Transverse colon (tissue), 4 donors: ENCODE measurements around the gene IMPDH1. TPM values are rescaled to one million over a fixed set of nuclear protein-coding genes. Genes with fewer than 3 reads are reported as not detected.
A peak's percentile ranks its signal among the peaks of the same experiment; 100 is the strongest.
"Not testable (repeated sequence)": the region's sequence is repeated elsewhere in the genome, so short reads cannot be mapped to it uniquely, and the experiment has no call there.

ENCODE experiments used
- DNase-seq: peaks from one replicate; pipeline ENCODE4 v3.0.0-alpha.2; 2019
- H3K27ac ChIP-seq, 4 donors: fragments of 200-600 bp; sonication (generic); 2 replicates each; pipeline ENCODE4 v1.5.1; 2016 to 2018; ENCODE audit warnings: inconsistent platforms in 4 of 4
- H3K27me3 ChIP-seq: fragments of 200-600 bp; sonication (generic); 2 replicates; pipeline ENCODE4 v1.5.1; 2017; ENCODE audit warnings: inconsistent platforms
- H3K36me3 ChIP-seq, 4 donors: fragments of 200-600 bp; sonication (generic); 2 replicates each; pipeline ENCODE4 v1.5.1; 2017 to 2019; ENCODE audit warnings: inconsistent platforms in 4 of 4
- H3K4me1 ChIP-seq, 4 donors: fragments of 200-600 bp; sonication (generic); 2 replicates each; pipeline ENCODE4 v1.5.1; 2017 to 2020; ENCODE audit warnings: inconsistent platforms in 4 of 4
- H3K4me3 ChIP-seq, 4 donors: fragments of 200-600 bp; sonication (generic); 1 replicate in 1 of 4; 2 replicates in 3 of 4; pipeline versions ENCODE4 v1.5.1 to v1.6.1; 2017 to 2019; ENCODE audit warnings: inconsistent platforms in 4 of 4
- H3K9me3 ChIP-seq, 2 donors: fragments of 200-600 bp; sonication (generic); 2 replicates each; pipeline ENCODE4 v1.5.1; 2017 to 2019; ENCODE audit warnings: inconsistent platforms in 2 of 2
- EP300 ChIP-seq: sonication (generic); formaldehyde crosslinking; IDR thresholded peaks from one replicate; pipeline ENCODE4 v1.6.1; 2017; ENCODE audit warnings: antibody characterized with exemption, low read depth
- POLR2A ChIP-seq: fragments of 450-650 bp; IDR thresholded peaks from one replicate; pipeline ENCODE4 v1.6.1; 2016; ENCODE audit warnings: antibody characterized with exemption, mild to moderate bottlenecking, moderate library complexity
- POLR2AphosphoS5 ChIP-seq, 3 donors: sonication (generic); formaldehyde crosslinking; IDR thresholded peaks; one replicate each; pipeline ENCODE4 v1.6.1; 2016; ENCODE audit warnings: antibody characterized with exemption in 3 of 3
- WGBS, 2 donors: methylation state at CpG; one replicate each; pipeline ENCODE4 v1.1.5; 2018; ENCODE audit warnings: low coverage in 1 of 2; 5-methylcytosine and 5-hydroxymethylcytosine counted together
- in situ Hi-C, 4 donors: fragments of 200-750 bp; cut with MboI; loops; one replicate each; pipeline versions ENCODE4 v1.15.0 to v1.15.1; 2017; ENCODE audit warnings: low sequenced_read_pairs in 3 of 4, low pct_ligation_motif_present in 1 of 4, low pct_unique_long_range_greater_than_20kb in 1 of 4
- intact Hi-C: fragments of 100-400 bp; cut with DNase I; formaldehyde crosslinking; loops from one replicate; pipeline ENCODE4 v1.15.1; 2023; ENCODE audit warnings: low total_unique reads
- total RNA-seq, 4 donors: library from RNA; depleted of rRNA; stranded (reverse); fragments of >200 nt; gene quantifications; one replicate each; pipeline ENCODE4 v1.1.0, GENCODE V29; 2016
- TF ChIP-seq, protein P1 (sequence below), 5 experiments: fragments of 200-600 bp in 3 of 5; fragments of 450-650 bp in 2 of 5; sonication (generic) in 3 of 5; IDR thresholded peaks; 1 replicate in 2 of 5; 2 replicates in 3 of 5; pipeline ENCODE4 v1.5.1; 2016 to 2017; ENCODE audit warnings: antibody characterized with exemption in 5 of 5, inconsistent platforms in 3 of 5, mild to moderate bottlenecking in 2 of 5, moderate library complexity in 1 of 5

IMPDH1 gene
- total RNA-seq, result 100 to 1,000 TPM in 1 of 4 donors, 10 to 100 TPM in 3; 21.4 to 189 (median 44.2) TPM

- in situ Hi-C loops (no loop called here), intact Hi-C loops (no loop called here)
- no peaks in the 10 kb centered on the region for H3K36me3 ChIP-seq
- no peaks in the 10 kb centered on the region for H3K9me3 ChIP-seq
- peak within 1 kb of the TSS; percentile 86 to 94 (median 90) for H3K27ac ChIP-seq
- H3K4me1 ChIP-seq, result peaks cover 13 to 46% (median 33%) of the 10 kb centered on the region in 4 donors
- TF ChIP-seq EP300 (no peak), POLR2AphosphoS5 (IDR thresholded peaks at IDR 0.05) (peak; percentile 30 to 78 (median 74)), POLR2A (peak; percentile 60)
- H3K4me3 ChIP-seq, result peak within 1 kb of the TSS; percentile 43 to 73 (median 63)
- WGBS, 2 donors, result 1% methylated on average over 37 of the region's 87 CpGs; no CpG with 5 or more reads in 1 of the 2 donors
- H3K27me3 ChIP-seq, result no peaks in the 10 kb centered on the region
- peak; percentile 95 for DNase-seq
Observed at GRCh38 chr7:128409596-128410450, at the start of gene IMPDH1. TSS of gene IMPDH1 (minus strand) at chr7:128409982. CDS start at chr7:128409901, 81 bp downstream.

- intact Hi-C loops (no loop called here), in situ Hi-C loops (no loop called here)
- Histone ChIP-seq H3K27ac (peak overlapping the region in 1 of 4 donors; percentile 20), H3K36me3 (no peaks in the 10 kb centered on the region), H3K4me3 (no peak overlapping the region), H3K4me1 (peaks cover 5 to 36% (median 31%) of the 10 kb centered on the region in 4 donors), H3K9me3 (no peaks in the 10 kb centered on the region), H3K27me3 (no peaks in the 10 kb centered on the region)
- no peak for TF ChIP-seq POLR2A
- TF ChIP-seq, protein P1, sequence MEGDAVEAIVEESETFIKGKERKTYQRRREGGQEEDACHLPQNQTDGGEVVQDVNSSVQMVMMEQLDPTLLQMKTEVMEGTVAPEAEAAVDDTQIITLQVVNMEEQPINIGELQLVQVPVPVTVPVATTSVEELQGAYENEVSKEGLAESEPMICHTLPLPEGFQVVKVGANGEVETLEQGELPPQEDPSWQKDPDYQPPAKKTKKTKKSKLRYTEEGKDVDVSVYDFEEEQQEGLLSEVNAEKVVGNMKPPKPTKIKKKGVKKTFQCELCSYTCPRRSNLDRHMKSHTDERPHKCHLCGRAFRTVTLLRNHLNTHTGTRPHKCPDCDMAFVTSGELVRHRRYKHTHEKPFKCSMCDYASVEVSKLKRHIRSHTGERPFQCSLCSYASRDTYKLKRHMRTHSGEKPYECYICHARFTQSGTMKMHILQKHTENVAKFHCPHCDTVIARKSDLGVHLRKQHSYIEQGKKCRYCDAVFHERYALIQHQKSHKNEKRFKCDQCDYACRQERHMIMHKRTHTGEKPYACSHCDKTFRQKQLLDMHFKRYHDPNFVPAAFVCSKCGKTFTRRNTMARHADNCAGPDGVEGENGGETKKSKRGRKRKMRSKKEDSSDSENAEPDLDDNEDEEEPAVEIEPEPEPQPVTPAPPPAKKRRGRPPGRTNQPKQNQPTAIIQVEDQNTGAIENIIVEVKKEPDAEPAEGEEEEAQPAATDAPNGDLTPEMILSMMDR (IDR thresholded peaks at IDR 0.05), result peak; percentile 78 to 91 (median 83)
- peak; percentile 77 for DNase-seq
- 32 to 86% methylated on average over 1 to 5 of the region's 5 CpGs for WGBS, 2 donors
Observed at GRCh38 chr7:128459394-128459878, 49.7 kb upstream of the IMPDH1 start.

GRCh38 chr7:128458956-128459355 is 49.2 kb upstream of the IMPDH1 start:
- intact Hi-C loops, result no loop called here

DNA sequence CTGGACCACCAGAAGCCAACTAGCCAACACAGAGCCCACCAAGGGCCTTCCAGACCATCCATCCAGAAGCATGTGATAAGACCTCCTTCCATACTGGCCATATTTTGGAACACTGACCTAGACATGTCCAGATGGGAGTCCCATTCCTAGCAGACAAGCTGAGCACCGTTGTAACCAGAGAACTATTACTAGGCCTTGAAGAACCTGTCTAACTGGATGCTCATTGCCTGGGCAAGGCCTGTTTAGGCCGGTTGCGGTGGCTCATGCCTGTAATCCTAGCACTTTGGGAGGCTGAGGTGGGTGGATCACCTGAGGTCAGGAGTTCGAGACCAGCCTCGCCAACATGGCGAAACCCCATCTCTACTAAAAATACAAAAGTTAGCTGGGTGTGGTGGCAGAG is 47.6 kb upstream of the IMPDH1 start:
- in situ Hi-C loops, H3K4me3 ChIP-seq, H3K27ac ChIP-seq, H3K36me3 ChIP-seq, DNase-seq, intact Hi-C loops, H3K27me3 ChIP-seq, H3K9me3 ChIP-seq: not testable (repeated sequence)
- peaks cover 5 to 49% (median 39%) of the 10 kb centered on the region in 4 donors for H3K4me1 ChIP-seq
- 88% methylated on average over 6 of the region's 6 CpGs; no CpG with 5 or more reads in 1 of the 2 donors for WGBS, 2 donors

More at GRCh38 chr7:128458956-128459355, 49.2 kb upstream of the IMPDH1 start:
- no peaks in the 10 kb centered on the region for H3K9me3 ChIP-seq
- no peaks in the 10 kb centered on the region for H3K36me3 ChIP-seq
- TF ChIP-seq POLR2AphosphoS5 (IDR thresholded peaks at IDR 0.05), result no peak
- TF ChIP-seq, protein P1 (IDR thresholded peaks at IDR 0.05), result no peak
- TF ChIP-seq EP300, result no peak
- no peak for TF ChIP-seq POLR2A
- H3K27me3 ChIP-seq, result no peaks in the 10 kb centered on the region
- no peak overlapping the region for H3K4me3 ChIP-seq
- H3K4me1 ChIP-seq, result peaks cover 5 to 41% (median 34%) of the 10 kb centered on the region in 4 donors
- 0 to 35% methylated on average over 1 to 3 of the region's 3 CpGs for WGBS, 2 donors
- H3K27ac ChIP-seq, result peak overlapping the region in 1 of 4 donors; percentile 20
- no peak for DNase-seq
- in situ Hi-C loops, result no loop called here

DNA sequence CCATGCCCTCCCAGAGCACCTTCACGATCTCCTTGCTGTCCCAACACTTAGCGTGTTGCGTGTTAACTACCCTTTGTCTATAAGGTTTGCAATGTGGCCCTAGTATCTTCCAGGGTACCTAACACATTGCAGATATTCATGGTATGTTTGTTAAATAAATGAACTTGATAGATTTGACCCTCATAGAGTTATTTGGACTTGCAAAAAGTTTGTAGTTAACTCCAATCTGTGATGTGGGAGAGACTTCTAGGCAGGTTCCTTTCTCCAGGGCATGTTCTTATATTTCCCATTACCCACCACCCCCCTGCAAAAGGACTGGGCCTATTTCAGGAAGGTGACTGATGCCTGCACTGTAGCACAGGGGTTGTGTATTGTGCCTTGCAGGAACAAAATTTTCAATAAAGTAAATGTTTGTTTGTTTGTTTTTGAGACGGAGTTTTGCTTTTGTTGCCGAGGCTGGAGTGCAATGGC is 46.5 kb upstream of the IMPDH1 start:
- peak overlapping the region; percentile 88 to 93 (median 90) for H3K27ac ChIP-seq
- H3K27me3 ChIP-seq, result no peaks in the 10 kb centered on the region
- WGBS, 2 donors, result 6% methylated on average over 5 of the region's 5 CpGs; no CpG with 5 or more reads in 1 of the 2 donors
- intact Hi-C loops, result no loop called here
- no peaks in the 10 kb centered on the region for H3K36me3 ChIP-seq
- peak overlapping the region; percentile 55 to 80 (median 66) for H3K4me3 ChIP-seq
- no peaks in the 10 kb centered on the region for H3K9me3 ChIP-seq
- in situ Hi-C loops, result no loop called here
- H3K4me1 ChIP-seq, result peaks cover 5 to 49% (median 39%) of the 10 kb centered on the region in 4 donors
- TF ChIP-seq, protein P1 (IDR thresholded peaks at IDR 0.05), result no peak
- no peak for TF ChIP-seq EP300
- TF ChIP-seq POLR2A, result no peak
- no peak for TF ChIP-seq POLR2AphosphoS5 (IDR thresholded peaks at IDR 0.05)
- no peak for DNase-seq
